GM21529 (cell line): ENCODE data around the gene LORICRIN.

Experiments used
- ATAC-seq: cut with Tn5 transposase; IDR thresholded peaks from one replicate; pipeline ENCODE4 v1.9.1; 2021; ENCODE audit not compliant: unreplicated experiment

The LORICRIN gene

DNA sequence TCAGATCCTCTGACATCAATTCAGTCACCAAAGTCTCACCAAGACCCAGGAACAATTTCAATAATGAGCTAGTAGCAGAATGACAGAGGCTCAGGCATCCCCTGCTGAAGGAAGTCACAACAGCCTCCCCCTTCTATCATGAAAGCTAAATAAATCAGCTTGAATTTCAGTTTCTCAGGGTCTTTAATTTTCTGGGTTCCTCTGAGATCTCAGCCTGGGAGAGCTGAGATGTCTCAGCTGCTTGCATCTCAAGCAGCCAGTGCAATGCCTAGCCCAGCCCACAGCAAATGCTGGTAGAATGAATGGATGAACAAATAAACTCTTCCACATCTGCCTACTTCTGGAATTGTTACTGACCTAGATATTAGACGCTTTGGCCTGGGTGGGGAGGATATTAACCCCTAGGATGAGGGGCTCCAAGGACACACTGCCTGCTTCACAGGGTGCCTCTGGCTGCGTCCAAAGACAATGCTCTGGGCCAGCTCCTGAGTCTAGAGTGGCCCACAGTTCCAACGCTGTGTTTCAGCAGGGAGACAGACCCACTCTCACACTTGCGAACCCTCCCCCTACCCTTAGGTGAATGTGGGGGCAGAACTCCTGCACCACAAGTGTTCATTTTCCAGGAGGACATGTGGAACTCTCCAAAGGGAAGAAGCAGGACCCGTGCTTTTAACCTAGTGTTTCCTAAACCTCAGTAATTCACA, 11.2 kb upstream of the LORICRIN start:
- ATAC-seq = no peak

DNA sequence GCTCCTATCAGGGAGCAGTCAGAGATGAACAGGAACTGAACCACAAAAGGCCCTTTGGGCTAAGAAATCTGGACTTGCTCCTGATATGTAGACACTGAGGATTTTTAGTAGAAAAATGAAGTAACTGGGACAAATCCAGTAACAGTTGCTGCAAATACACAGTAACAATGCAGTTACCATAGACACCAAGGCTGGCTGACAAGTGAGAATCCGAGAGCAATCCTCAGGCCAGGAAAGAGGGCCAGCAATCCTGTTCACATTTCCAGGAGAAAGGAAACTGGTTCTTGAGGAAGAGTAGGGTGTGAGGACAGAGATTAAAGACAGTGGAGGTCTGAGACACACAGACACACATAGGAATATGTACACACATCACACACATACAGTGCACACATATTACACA, 9.3 kb upstream of the LORICRIN start:
- ATAC-seq = no peak

DNA sequence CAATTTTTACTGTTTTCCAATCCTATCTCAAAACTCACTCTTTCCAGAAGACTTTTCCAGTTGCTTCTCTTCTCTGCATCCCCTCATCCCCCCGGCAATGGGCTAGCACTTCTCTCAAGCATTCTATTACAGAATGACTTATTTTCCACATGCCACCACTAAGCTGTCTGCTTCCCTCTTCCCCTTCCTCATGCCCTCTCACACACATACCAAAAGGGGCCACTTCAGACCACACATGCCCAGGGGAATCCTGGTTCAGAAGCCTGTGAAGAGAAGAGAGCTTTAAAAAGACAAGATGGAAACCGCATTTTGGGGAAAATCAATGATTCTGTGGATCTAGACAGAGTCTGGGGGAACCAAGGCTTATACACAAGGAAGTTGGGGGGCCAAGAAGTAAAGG, 8.4 kb upstream of the LORICRIN start:
- no peak for ATAC-seq

DNA sequence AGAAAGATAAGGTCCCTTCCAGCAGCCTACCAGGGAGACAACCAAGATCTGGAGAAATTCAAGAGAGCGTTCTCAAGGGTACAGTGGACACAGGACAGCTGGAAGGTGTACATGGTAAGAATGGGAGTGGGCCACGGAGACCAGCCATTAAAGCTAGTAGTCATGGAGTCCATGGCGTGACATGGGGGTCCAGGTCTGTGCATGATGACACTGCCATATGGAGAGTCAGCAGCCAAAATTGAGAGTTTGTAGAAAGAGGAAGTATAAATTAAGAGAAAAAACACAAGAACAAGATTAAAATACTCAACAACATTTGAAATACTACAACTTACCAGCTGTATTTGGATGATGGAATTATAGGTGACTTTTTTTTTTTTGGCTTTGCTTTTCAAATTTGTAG, 7.9 kb upstream of the LORICRIN start:
- no peak for ATAC-seq

DNA sequence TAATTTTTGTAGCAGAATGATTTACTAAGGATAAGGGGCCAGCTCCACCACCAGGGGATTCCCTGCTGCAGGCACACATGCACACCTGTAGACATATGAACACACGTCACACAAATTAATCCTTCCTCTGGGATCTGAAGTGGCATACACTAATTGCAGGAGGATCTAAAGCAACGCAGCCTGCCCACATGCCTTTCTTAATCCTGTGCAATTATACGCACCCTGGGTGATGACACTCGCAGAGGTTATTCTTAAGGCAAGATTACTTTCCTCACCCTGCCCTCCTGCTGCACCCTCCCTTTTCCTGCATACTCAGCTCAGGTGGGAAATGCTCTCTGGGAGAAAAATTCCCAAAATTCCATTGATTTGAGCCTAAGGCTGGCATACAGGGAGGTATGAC, 7.5 kb upstream of the LORICRIN start:
- ATAC-seq = no peak

DNA sequence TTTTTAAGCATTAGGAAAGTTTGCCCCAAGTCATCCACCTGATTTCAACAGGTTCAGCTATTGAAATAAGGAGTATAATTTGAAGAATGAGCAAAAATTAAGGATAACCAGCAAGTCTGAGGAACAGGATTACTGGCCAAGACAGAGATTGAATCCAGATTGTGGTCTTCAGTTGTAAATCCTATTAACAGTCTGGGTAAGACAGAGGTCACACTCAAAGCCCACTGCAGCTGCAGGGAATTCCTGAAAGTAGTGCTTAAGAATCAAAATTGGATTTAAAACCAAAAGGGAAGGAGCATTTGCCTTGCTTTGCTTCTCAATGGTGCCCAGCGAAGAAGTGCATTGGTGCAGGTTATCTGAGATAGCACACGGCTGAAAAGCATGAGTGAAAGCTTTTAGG, 6.4 kb upstream of the LORICRIN start:
- ATAC-seq = no peak

DNA sequence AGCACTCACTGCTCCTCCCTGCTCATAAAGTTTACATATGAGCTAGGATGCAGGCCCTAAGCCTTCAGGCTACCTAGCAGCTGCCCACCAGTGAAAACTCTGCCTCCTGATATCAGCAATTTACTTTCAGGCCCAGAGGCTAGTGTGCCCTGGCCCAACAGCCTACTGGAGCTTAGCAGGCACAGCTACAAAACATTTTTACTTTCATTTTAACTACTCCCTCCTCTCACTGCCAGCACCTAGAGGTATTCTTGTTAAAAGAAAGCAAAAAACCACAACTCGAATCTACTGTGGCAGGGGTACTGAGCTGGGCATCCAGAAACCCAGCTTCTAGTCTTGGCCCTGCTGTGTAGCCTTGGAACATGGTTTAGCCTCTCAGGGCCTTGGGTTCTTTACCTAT, 5.8 kb upstream of the LORICRIN start:
- ATAC-seq = no peak

DNA sequence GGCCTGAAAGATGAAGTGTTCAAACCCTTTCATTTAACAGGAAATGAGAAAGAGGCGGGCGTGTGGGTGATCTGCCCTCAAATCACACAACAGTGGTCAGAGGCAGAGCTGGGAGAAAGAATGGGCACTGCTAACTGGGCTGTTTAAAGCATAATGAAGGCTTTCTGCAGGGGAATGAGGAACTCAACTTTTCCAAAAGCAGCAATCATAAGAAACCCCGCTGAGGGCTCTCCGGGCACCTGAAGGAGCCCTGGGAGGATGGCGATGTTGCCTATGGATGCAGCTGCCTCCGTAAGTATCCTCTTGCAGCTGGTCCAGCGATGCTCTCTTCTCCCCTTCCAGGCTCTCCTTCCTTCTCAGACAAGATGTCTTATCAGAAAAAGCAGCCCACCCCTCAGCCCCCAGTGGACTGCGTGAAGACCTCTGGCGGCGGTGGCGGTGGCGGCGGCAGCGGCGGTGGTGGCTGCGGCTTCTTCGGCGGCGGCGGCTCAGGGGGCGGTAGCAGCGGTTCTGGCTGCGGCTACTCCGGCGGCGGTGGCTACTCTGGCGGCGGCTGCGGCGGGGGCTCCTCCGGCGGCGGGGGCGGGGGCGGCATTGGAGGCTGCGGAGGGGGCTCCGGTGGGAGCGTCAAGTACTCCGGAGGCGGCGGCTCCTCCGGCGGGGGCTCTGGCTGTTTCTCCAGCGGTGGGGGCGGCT, 1.2 kb downstream of the LORICRIN start:
- ATAC-seq = no peak

DNA sequence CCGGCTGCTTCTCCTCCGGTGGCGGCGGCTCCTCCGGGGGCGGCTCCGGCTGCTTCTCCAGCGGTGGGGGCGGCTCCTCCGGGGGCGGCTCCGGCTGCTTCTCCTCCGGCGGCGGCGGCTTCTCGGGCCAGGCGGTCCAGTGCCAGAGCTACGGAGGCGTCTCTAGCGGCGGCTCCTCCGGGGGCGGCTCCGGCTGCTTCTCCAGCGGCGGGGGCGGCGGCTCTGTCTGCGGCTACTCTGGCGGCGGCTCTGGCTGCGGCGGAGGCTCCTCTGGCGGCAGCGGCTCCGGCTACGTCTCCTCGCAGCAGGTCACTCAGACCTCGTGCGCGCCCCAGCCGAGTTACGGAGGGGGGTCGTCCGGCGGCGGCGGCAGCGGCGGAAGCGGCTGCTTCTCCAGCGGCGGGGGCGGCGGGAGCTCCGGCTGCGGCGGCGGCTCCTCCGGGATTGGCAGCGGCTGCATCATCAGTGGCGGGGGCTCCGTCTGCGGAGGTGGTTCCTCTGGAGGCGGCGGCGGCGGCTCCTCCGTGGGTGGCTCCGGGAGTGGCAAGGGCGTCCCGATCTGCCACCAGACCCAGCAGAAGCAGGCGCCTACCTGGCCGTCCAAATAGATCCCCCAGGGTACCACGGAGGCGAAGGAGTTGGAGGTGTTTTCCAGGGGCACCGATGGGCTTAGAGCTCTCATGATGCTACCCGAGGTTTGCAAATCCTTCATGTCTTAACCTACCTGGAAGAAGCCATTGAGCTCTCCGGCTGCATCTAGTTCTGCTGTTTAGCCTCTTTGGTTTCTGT, 2.0 kb downstream of the LORICRIN start:
- no peak for ATAC-seq

DNA sequence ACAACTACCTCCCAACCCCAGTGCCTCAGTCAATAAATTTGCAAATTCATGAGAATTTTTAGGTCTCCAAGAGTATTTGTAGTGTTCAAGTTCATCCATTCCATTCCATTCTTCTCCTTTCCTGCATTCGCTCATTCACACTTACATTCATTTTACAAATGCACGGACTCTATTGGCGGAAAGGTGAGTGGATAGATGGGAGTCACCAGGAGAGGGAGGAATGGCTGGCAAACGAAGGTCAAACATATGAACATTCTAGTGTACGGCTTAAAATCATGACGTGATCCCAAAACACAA, 2.5 kb downstream of the LORICRIN start:
- ATAC-seq = no peak

DNA sequence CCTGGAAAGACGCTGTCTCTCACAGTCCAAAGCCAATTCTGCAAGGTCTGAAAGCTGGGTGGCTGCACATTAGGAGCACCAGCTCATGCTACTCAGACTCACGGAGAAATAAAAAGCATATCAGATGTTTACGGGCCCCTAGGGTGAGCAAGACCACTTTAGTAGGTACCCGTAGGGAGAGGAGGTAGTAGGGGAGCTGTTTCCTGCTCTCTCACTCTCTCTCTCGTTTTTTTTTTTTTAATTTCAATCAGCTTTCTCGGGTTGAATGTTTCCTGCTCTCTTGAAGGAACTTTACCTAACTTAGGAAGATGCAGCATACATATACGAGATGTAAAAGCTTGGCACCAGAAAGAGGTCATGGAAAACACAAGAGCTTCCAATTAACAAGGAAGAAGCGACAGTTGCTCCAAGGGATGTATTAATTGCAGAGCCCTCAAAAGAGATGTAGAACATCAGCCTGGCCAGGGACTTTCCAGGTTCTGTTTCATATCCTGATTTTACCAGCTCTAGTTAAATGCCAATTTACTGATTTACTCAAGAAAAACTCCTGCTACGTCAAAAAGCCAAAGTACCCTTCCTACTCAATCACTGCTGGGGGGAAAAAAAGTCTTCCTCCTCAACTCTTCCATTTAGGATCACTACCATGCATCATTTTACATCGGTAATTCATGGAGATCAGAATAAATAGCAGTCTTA, 3.1 kb downstream of the LORICRIN start:
- no peak for ATAC-seq

DNA sequence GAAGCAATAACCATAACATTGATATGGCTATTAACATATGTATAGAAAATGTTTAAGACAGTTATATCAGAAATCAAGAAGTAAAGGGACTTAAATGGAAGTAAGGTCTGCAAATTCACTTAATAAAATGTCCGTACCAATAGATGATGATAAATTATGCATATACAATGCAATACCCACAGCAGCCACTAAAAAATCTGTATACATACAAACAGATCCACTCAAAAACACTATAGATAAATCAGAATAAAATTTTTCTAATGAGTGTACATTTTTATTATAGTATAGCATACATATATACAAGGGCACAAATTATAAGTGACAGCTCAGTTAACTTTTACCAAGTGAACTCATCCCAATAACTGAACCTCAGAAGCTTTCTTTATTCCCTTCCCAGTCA, 6.0 kb downstream of the LORICRIN start:
- no peak for ATAC-seq

DNA sequence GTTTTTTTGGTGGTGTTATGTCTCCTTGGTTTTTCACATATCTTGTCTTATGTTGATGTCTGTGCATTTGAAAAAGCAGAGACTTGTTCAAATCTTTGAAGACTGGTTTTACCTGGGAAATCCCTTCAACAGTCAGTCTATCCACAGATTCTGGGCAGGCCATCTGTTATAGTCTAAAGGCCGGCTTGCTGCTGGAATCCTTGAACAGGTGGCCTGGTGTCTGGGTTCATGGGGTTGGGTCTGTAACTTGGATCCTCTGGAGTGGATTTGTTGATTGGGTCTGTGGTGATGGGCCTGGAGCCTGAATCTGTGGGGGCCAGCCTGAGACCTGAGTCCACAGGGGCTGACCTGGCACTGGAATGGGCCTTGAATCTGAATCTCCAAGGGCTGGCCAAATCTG, 12.2 kb downstream of the LORICRIN start:
- ATAC-seq = no peak

DNA sequence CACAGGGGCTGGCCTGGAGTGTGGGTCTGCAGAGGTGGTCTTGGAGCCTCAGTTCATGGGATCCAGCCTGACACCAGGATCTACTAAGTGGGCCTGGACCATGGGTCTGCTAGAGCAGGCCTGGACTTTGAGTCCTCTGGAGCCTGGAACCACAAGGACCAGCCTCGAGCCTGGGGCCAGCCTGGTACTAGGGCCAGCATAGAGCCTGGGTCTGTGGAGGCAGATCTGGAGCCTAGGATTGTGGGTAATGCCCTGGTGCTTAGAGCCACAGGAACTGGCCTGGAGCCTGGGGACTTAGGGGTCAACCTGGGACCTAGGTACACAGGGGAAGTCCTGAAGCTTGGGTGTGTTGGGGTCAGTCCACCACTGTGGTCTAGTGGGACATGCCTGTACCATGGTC, 12.7 kb downstream of the LORICRIN start:
- no peak for ATAC-seq

DNA sequence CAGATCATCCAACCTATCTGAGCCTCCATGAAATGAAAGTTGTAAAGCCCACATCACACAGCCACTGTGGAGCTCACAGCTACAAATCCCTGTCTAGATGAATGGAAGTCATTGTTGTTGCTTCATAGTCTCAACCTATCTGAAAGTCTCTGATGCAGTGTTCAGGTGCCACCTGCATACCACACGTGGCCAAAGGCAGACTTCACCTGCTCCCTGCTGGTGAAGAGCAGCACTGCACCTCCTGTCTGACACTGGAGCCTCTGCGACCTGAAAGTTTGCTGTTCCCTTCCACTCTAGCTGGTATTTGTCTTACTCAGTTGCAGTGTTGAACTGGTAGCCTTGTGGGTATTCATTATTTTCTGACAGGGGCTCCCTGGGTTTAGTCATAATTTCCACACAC, 18.4 kb downstream of the LORICRIN start:
- peak; percentile 65 for ATAC-seq

DNA sequence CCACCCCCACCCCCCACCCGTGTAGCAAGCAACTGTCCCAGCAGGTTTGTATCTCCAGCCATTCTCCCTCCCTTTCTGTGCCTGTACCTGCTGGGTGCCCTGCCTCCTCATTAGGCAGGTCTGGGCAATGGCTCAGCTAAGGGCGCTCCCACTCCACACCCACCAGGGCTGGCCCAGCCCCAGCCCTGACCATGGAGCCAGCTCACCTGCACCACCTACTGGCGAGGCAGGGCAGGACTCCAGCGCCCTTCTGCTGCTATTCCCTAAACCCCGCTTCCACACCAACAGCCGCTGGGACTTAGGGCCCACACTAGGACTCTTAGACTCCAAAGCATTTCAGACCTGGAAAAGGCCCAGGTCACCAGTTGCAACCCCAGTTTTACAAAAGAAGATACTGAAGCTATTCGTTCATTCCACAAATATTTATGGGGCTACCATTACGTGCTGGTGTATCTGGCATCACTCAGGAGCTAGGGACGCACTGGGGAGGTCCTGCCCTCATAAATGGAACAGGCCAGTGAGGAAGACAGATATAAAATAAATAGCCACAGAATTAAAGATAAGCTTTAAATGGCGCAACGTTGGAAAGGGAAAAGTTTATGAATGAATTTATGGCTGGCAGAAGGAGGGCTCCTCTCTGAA, 29.3 kb downstream of the LORICRIN start:
- no peak for ATAC-seq

DNA sequence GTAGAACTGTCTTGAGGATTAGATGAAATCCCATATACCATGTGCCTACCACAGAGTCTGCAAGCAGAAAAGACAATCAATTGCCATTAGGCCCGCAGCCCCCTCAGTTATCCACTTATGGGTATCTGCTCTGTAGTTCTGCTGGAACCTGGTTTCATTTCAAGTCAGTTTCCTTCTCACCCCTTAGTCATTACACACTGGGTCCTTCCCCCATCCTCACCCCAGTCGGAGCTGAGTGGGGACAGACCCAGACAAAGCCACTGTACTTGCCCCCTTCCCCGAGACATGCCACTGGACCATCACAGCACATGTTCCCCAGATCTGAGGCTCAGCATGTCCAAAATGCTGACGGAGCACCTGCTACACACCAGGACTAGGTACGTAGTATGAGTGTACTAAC, 32.0 kb downstream of the LORICRIN start:
- ATAC-seq = peak; percentile 73

DNA sequence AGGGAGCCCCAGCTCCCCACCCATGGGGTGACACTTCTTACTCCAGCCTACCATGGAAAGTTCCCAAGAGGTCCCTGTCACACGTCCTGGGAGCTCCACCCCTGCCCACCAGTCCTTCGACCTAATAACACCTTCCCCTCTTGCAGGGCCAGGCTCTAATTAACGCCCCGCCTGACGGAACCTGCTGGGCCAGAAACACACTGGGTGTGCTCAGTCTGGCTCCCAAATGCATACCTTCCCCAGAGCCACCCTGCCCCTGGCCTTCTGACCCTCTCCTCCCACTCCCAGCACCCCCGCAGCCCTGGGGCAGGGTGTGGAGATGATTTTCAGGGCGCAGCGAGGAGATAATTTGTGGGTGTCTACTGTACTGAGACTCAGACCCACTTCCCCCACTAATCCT, 32.7 kb downstream of the LORICRIN start:
- no peak for ATAC-seq

DNA sequence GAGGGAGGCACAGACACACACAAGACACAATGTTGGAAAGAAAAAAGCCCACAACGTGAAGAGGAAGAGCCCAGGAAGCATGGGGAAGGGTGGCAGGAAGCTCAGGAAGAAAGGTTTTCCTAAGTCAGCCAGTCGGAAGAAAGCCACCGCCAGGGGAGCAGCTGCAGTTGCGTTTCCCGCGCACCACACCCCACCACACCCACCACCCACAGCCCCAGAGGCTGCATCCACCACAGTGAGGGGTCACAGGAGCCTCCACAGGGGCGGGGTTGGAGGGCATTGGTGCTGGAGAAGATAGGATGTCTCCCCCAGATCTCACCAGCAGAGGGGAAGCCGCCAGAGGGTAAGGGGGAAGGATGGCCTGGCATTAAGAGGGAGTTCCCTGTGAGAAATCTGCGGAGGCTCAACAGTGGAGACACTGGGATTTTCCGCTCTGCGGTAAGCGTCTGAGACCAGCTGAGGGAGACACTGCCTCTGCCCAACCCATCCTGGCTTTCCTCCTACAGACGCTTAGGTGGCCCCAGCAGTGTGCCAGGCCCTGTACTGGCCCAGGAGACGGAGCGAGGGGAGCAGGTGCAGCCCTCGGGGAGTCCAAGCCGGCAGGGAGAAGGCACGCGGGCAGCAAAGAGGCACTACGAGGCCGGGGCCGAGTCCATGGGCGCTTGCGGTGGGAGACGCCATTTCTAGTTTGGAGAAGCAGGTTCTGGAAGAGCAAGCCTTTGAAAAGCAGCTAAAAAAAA, 33.4 kb downstream of the LORICRIN start:
- ATAC-seq = no peak

DNA sequence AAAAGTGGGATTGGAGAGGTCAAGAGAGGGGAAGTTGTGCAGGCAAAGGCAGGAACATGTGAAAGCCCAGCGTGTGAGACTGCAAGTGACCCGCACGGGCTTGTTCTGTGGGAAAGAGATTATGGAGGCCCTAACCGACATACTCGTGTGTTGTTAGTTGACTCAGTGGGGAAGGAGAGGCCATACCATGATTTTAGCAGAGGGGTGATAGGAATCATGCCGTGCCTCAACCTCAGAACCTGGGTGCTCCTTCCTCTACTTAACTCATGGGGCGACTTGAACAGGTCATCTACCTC, 33.9 kb downstream of the LORICRIN start:
- ATAC-seq = no peak

DNA sequence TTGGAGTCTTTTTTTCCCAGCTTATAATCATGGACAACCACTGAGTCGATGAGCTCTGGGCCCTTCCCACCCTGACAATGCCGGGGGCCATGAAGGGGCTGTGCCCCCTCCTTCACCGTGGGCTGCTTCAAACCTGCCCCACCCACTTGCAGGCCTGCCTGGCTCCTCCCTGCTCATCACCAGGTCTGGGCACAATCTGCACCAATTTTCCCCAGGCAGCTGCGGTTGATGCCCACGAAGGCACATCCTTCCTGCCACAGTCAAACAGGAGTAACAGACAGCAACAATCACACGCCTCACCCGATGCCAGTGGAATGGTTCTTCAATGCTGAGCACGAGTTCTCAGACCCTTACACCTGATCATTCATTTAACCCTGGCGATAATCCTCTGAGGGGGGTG, 34.4 kb downstream of the LORICRIN start:
- no peak for ATAC-seq
